Neural cell (in vitro differentiated cells): ENCODE results near the gene SLCO3A1.

ENCODE experiments used
- CTCF ChIP-seq: fragments of 450-650 bp; IDR thresholded peaks from 2 replicates; pipeline ENCODE4 v1.5.1; 2014; ENCODE audit warnings: antibody characterized with exemption, mild to moderate bottlenecking, moderate library complexity; ENCODE audit not compliant: poor library complexity, severe bottlenecking
- EZH2 ChIP-seq: fragments of 200-600, 300-800 bp; shearing (Covaris generic), sonication (generic); IDR thresholded peaks from 2 replicates; pipeline ENCODE4 v1.6.1; 2014; ENCODE audit warnings: antibody characterized with exemption, low read length, borderline replicate concordance, mild to moderate bottlenecking; ENCODE audit not compliant: insufficient read depth, poor library complexity, severe bottlenecking
- POLR2AphosphoS5 ChIP-seq: IDR thresholded peaks from 2 replicates; pipeline ENCODE4 v1.6.1; 2012
- SMC3 ChIP-seq: fragments of 450-650 bp; conservative IDR thresholded peaks from 2 replicates; pipeline ENCODE4 v1.6.1; 2014; ENCODE audit warnings: antibody characterized with exemption, mild to moderate bottlenecking, moderate library complexity; ENCODE audit not compliant: poor library complexity
- TAF1 ChIP-seq: IDR thresholded peaks from 2 replicates; pipeline ENCODE4 v1.6.1; 2012; ENCODE audit warnings: low read depth

GRCh38 chr15:92155934-92156333, 302.4 kb downstream of the SLCO3A1 start:
- no peak for TF ChIP-seq SMC3
- TF ChIP-seq CTCF, result no peak
- peak; percentile 36 for TF ChIP-seq POLR2AphosphoS5
- TF ChIP-seq TAF1, result no peak
- TF ChIP-seq EZH2, result no peak
